H4 (cell line): ENCODE measurements around the gene VASH1. TPM values are rescaled to one million over a fixed set of nuclear protein-coding genes. Genes with fewer than 3 reads are reported as not detected.

Experiments
- DNase-seq: peaks from one replicate; pipeline ENCODE4 v3.0.0-alpha.2; 2015; ENCODE audit warnings: low spot score
- total RNA-seq: library from RNA; depleted of rRNA; stranded (reverse); fragments of >200 nt; shearing (Covaris generic); gene quantifications from 2 replicates; pipeline ENCODE4 v1.2.3, GENCODE V29; 2014

VASH1 gene
- total RNA-seq, 1 experiment from 2014 or later = 3.3 TPM

DNA sequence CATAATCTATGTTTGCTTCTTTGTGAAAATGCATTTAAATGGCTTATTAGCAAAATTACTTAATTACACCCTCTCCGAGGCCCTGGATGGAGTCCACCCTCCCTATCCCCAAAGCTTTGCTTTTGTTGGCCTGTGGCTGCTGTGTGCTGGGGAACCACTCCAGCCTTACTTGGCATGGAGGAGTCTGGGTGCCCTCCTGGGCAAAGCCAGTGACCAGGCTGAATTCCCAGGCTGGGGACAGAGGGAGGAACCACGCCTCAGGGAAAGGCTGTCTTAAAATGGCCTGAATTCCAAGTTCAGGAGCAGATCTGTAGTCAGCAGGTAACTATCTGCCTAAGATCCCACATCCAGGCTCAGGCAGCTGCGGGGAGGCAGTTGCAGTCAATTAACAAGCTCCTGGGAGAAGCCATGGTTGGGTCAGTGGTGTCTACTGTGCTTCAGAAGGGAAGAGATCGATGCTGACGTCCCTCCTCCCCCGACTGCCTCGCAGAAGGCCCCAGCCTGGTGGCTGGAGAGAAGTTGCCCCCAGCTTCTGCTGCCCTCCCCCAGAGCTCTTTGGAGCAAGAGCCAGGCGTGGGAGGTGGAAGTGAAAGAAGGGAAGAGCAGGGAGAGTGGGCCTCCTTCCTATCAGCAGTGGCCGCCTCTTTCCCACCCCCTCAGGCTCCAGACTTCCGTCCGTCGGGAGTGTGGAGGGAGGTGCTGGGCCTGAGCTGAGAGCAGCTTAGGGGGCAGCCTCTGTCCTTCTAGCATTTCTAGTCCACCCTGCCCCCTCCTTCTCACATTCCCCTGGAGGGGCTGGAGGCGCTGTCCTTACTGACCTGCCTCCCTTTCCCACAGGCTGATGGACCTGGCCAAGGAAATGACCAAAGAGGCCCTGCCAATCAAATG, 11.3 kb downstream of the VASH1 start:
- DNase-seq = peak; percentile 54

DNA sequence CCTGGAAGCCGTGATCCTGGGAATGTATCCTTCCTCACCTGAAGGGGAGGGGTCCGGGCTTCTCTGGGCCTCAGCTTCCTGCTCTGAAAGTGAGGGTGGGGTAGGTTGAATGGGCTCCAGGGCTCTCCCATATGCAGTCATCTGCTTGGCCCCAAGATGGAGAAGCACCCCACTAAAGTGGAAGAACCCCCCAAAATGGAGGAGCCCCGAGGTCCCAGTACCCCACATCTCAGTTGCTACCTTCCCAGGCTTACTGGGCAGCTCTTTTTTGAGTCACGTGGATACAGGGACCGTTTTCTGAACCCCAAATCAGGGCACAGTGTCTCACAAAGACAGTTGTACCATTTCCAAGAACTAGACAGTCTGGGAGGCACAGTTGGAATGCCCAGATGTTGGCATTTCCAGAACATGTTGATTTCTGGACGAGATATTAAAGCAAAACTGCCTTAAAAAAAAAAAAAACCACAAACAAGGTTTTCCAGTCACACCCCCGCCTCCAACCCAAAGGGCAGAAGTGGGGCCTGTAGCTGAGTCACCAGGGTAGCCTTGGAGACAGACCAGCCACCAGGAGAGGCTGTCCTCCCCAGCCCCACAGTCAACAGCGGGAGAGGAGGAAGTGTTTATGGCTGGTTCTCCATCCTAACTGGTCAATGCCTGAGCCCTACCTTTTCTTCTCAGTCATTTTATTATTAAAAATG, 12.1 kb downstream of the VASH1 start:
- peak; percentile 90 for DNase-seq

DNA sequence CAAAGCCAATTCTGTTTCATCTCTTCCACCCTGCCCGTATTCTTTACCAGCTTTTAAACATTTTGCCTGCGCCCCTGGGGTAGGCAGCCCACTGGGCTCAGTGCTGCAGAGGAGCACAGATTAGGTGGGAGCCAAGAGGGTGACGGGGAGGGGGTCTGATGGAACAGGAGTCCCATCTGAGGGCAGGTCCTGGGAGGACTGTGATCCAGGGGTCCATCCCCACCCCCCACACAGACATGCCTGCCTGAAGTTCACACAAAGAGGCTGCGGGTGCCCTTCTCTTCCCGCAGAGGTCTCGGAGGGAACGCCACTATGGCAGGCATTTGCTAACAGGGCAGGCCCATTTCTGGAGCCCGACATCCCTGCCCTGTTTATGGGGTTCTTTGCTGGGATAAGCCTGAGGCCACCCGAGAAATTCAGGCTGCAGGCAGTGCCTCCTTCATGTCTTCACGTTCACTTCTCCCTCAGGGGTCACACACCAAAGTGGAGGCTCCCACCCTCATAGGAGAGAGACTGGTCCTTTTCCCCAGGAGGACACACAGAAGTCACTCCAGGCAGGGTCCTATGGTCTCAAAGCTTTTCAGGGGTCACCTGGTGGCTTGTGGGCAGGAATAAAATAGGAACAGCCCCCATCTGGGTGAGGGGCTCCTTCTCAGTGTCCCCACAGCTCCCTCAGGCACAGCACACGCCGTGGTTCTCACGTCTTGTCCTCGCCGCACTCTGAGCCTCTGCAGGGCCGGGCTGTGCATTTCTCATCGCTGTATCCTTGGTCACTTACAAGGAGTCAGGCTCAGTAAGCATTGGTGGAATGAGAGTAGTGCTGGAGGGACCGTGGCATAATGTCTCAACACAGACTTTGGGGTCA, 12.9 kb downstream of the VASH1 start:
- no peak for DNase-seq

DNA sequence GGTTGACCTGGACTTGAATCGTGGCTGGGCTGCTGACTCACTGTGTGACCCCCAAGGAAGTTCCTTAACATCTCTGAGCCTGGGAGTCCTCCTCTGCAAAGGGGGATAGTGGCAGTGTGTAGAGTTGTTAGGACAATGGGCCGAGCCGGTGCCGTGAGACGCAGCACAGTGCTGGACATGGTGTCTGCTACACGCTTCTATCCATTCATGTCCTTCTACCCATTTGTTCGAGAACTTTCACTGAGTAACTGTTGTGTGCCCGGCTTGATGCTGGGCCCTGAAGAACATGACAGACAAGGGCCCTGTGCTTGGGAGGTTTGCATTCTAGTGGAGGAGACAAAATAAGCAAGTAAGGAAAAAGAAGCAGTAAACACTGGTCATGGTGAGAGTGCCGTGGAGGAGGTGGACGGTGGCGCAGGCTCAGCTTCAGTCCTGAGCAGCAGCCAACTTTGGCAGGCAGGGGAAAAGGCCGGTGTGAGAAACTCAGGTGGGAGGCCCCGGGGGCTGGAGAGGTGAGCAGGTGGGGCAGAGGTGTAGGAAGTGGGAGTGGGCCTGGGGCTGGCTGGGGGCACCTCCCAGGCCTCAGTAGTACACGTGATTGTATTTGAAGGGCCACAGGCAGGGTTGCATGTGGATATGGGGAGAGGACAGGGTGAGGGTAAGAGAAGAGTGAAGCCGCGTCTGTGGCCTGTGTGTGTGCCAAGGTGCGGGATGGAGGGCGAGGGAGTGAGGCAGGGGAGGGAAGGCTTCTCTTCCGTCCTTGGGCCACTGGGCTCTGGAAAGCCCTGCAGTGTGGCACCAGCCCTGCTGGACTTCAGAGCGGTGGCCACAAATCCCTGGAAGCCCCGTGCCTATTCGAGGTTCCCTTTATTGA, 13.8 kb downstream of the VASH1 start:
- no peak for DNase-seq

DNA sequence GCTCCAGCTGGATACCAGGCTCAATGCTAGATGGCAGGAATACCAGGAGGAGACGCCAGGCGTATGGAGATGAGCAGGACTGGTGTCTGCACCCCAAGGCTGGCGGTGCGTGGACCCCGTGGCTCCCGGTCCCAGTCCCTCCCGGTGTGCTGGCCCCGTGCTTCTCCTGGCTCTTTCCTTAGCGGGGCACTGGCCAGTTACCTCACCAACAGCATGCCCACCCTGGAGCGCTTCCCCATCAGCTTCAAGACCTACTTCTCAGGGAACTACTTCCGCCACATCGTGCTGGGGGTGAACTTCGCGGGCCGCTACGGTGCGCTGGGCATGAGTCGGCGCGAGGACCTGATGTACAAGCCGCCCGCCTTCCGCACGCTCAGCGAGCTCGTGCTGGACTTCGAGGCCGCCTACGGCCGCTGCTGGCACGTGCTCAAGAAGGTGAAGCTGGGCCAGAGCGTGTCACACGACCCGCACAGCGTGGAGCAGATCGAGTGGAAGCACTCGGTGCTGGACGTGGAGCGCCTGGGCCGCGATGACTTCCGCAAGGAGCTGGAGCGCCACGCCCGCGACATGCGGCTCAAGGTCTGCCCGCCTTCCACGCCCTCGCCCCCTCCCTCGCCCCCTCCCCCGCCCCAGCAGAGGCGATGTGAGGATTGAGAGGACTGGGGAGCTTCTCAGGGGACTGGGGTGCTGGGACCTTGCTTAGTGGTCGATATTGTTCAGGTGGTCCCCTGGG, 14.6 kb downstream of the VASH1 start:
- DNase-seq = no peak

DNA sequence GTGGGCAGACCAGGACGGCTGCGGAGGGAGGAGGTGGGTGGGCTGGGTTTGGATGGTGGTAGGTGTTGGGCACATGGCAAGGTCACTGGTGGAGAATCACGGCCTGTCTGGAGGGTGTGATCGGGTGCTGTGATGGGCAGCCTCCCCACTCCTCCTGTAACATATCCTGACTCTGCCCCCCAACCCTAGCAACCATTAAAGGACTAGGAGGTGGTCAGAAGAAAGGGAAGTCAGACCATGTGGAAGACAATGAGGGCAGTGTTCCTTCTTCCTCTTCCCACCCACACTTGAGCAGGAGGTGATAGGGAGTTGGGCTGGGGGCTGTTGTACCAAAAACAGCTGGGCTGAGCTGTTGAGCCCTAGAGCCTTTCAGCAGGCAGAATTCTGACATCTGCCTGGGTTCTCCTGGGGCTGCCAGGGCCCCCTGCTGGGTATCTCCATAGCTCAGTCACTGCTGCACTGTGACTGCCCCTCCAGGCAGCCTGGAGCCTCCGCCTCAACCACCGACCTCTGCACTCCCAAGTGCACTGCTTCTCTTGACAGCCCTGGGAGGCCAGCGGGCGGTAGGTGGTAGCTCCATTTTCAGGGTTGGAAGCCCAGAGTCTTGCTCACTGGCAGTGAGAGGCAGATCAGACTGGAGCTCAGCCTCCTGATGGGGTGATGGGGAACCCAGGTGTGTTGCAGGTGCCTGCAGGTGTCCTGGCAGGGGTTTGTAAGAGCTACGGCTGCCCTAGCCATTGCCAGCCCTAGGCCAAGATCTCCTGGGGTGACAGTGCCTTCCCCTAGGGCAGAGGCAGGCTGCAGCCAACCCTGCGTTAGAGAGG, 15.4 kb downstream of the VASH1 start:
- DNase-seq = no peak

DNA sequence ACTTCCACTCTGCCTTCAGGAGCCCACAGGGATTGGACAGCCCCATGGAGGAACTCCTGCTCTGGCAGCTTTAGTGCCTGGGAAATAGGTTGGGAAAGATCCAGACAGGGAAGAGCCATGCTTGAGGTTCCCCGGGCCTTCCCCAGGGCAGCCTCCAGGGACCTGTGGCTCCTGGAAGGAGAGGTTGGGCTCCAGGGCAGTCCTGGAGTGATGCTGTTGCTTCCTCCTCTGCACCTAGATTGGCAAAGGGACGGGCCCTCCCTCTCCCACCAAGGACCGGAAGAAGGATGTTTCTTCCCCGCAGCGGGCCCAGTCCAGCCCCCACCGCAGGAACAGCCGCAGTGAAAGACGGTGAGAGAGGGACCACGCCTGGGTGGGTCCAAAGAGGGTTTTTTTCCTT, 16.5 kb downstream of the VASH1 start:
- DNase-seq = no peak

DNA sequence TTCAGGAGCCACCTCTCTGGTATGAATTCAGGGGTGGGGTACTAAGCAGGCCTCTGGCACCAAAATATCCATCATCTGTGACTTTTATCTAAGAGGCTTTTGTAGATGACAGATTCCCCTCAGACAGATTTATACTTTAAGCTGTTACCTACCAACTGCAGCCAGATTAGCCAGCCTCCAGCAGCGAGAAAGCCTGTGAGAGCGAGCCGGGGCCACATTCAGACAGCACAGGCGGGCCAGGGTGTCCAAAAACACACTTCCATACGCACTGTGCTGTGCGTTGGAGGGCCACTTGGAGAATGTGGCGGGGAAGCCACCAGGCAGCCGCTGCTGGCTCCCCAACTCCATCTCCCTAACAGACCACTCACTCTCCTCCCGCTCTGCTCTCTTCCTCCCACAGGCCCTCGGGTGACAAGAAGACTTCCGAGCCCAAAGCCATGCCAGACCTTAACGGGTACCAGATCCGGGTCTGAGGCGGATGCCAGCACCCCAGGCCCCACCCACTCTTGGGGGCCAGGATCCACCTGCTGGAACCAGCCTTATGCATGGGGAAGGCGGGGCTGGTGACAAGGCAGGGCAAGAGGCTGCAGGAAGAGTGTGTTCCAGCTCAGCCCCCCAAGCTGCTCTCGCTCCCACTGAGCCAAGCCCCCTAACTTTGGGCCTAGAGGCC, 17.4 kb downstream of the VASH1 start:
- DNase-seq = no peak

DNA sequence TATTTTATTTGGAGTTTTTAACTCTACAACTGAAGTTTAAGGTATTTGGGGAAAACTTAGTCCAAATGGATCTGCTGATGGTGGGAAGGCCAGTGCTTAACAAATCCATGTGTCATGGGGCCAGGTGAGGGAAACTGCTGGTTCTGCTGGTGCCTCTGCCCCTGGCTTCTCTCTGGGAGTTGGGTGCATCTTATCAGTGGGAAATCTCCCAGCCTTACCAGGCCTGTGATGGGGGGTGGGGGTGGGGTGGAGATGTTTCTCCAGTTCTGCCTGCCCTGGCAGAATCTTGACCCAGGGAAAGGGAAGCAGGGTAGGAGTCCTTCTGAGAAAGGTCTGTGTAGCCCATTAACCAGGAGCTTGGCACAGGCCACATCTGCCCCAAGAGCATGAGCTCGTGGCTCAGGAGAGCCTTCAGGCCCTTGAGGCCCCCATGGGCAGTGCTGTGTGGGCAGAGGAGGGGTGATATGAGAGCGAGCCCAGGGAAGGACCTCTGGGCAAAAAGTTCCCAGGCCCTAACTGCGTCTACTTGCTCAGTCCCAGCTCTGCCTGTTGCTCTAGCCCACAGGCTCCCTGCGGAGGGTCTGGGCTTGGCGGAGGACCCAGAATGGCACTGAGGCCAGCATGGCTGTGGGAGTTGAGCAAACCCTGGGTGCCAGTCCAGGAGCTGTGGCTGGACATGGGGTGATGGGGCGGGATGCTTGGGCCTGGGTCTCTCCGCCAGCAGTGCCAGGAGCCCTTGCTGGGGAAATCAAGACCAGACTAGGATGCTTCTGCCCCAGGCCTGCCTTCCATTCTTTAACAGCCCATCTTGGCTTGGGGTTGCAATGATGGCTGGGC, 18.2 kb downstream of the VASH1 start:
- no peak for DNase-seq

DNA sequence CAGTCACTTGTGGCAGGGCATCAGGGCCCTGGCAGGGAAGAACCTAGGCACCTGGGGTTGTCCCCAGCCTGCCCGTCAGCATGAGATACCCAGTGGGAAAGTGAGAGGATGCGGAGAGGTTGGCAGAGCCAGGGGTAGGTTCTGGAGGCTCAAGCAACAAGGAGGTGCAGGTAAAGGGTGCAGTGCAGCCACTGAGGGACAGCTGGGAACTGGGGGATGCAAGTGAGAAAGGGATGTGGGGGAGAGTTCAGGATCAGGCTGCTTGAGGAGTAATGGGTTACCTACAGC, 18.7 kb downstream of the VASH1 start:
- DNase-seq = no peak

DNA sequence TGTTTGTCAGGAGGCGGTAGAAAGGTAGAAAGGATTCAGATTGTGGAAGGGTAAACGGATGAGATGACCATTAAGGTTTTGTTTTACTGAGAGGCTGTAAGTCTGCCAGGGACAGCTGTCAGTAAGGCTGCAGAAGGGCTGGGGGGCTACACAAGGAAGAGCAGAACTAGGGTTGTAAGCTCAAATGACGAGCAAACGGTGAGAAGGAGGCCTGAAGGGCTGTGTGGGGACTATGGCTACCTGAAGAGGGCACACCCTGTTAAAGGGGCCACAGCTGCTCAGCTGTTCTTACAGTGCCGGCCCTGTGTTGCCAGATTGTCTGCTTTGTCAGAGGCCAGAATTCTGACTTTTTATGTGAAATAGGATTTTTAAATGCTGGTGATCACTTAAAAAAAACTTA, 19.1 kb downstream of the VASH1 start:
- DNase-seq = no peak

DNA sequence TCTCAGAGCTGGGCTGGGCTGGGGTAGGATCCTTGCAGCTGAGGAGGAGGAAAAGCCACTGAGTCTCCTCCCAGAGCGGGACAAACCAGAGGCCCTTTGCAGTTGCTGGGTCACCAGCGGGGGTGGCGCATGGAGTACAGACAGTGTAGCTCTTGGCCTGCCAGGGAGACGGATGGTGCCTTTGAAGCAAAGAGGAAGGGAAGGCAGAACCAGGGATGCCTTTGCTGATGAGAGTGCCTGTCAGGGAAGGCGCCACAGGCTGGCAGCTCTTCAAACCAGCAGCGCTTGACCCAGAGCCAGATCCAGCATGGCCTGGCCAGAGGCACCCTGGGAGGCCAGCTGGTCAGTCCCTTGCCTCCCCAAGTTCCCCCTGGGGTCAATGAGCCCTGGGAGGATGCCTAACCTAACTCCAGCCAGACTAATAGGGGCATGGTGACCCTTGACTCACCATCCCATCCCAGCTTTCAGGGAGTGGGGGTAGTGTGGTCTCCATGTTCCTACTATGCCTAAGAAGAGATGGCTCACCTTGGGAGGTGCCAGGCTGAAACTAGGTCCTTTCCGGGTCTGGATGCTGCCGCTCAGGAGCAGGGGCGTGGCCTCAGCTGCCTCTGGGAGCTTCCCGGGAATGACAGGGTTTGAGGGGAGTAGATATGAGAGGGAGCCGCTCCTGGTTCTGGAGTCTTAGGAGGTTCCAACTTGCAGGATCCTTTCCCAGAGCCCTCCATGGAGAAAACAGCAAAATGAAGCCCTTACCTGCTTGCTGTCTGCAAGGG, 19.8 kb downstream of the VASH1 start:
- DNase-seq = no peak

DNA sequence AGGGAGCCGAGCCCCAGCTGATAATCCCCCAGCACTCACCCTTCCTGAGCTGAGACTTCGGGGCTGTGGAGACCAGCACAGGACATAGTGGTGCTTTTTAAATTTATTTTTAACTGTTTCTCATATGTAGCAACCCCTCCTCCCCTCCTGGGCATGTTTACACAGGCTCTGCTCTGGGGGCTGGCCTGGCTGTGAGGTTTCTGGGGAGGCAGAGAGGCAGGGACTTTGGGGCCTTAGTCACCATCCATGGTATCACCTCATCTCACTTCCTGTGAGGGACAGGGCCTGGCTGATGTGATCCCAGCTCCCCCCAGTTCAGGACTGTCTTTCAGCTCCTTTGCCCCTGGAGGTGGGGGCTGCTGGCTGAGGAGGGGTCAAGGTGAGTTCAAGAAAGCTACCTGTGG, 20.4 kb downstream of the VASH1 start:
- DNase-seq = no peak

DNA sequence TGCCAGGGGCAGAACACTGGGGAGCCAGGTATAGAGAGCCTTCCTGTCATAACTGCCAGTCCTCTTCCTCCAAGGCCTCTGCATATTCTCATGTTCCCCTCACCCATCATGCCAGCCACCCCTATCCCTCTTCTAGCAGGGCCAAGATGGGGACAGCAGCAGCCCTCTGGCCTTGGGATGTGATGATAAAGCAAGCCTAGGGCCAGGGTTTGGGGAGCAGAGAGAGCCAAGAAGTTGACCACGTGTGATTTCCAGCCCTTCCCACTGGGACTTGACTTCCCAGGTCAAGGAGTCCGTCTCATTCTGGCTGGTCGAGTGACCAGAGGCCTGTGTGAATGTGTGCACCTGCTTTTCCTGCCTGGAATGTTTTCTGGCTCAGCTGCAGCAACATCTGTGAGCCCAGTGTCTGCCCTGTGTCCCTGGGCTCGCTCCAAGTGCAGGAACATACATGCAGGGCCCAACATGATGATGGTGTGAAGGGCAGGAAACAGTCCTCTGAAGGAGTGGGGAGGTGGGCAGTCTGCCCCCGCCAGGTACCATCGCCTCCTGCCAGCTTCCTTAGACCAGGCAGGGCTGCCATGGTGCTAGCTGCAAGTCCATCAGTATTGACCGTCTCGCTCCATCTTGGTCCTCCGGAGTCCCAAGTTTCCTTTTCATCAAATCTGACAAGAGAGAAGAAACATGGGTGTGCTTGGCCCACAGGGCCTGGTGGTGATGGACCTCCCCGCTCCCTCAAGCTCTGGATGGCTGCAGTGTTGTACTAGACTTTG, 21.0 kb downstream of the VASH1 start:
- DNase-seq = no peak

DNA sequence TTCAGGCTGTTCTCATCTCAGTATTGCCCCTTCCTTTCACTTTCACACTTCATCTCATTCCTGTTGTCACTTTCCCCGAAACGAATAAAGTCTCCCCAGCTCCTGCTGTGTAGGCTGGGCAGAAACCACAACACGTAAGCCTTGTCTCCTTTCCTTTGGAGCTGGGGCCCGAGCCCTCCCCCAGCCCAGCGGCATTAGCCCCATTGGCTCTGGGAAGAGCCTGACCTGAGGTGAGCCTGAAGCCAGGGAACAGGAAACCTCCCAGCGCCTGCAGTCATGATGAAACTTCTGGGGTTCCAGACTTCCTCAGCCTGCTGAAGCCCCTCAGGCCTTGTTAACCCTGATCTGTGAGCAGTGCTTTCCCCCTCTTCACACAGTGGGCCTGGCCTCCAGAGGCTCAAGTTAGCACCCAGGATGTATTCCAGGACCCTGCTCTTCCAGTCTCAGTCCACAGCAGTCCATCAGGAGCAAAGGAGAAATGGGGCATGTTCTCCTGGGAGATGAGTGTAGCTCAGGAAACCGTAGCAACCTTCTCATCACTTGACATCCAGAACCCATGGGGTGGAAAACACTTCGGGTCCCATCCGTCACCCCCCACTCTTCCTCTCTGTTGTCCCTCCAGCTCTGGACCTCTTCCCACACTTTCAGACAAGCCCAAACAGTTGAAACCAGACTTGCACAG, 21.8 kb downstream of the VASH1 start:
- DNase-seq = no peak

DNA sequence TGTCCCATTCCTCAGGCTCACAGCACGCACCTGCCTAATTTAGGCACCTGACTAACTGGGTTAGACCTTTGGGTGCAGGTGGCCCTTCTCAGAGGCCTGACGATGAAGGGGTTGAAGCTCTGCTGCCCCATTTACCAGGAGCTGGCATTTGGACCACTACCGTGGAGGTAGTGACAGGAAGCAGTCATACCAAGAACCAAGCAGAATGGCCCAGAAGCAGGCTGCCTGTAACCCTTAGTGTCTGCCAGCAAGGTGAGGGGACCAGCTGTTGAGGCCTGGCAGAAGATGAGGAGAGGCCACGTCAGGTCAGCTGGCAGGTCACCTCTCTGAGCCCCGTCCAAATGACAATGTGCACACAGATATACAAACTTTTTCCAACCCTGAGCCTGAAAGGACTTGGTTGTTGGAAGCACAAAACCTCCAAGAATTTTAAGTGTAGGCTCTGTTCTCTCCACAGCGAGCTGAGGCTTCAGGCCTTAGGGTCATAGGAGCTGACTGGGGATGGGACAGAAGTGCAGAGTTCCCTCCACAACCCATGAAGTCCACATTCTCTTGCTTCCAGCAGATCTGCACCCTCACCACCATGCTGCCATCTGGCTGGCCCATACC, 23.1 kb downstream of the VASH1 start:
- DNase-seq = no peak
